H1 (cell line): ENCODE data around the gene AGR2. TPM values are rescaled to one million over a fixed set of nuclear protein-coding genes. Genes with fewer than 3 reads are reported as not detected.

Experiments used
- CTCF ChIA-PET: fragments of 300-600 bp; sonication (Branson Sonifier 250); formaldehyde crosslinking; loops from one replicate; lab custom pipeline; 2021; ENCODE audit not compliant: partially characterized antibody; lab: Charles Lee
- POLR2A ChIA-PET: fragments of 300-600 bp; sonication (Branson Sonifier 250); formaldehyde crosslinking; loops from one replicate; lab custom pipeline; 2021; ENCODE audit warnings: inconsistent platforms; ENCODE audit not compliant: partially characterized antibody; lab: Charles Lee
- DNase-seq, 2 experiments: peaks; one replicate each; pipeline versions ENCODE4 v3.0.0 to v3.0.0-alpha.2; 2010 to 2022; ENCODE audit warnings: low spot score in 2 of 2, low read depth in 1 of 2, mixed read lengths in 1 of 2
- FAIRE-seq: peaks from 2 replicates; lab custom pipeline; 2011; peaks lifted over from hg19 to GRCh38; lab: Jason Lieb, UNC
- H2AFZ ChIP-seq: 2 replicates; pipeline ENCODE4 v1.8.1; 2012; ENCODE audit warnings: low read length, inconsistent platforms
- H2AK5ac ChIP-seq: 2 replicates; pipeline ENCODE4 v1.6.1; 2013; ENCODE audit warnings: low read depth, low read length
- H2BK120ac ChIP-seq: replicated peaks from 2 replicates; pipeline ENCODE3; 2013; ENCODE audit warnings: low read depth, low read length, inconsistent platforms
- H2BK12ac ChIP-seq: 2 replicates; pipeline ENCODE4 v1.6.1; 2013; ENCODE audit warnings: low read depth, low read length
- H2BK15ac ChIP-seq: 2 replicates; pipeline ENCODE4 v1.6.1; 2013; ENCODE audit warnings: low read length
- H2BK20ac ChIP-seq: 2 replicates; pipeline ENCODE4 v1.6.1; 2013; ENCODE audit warnings: low read length
- H2BK5ac ChIP-seq: 2 replicates; pipeline ENCODE4 v1.6.1; 2013; ENCODE audit warnings: low read depth, low read length
- H3K14ac ChIP-seq: 2 replicates; pipeline ENCODE4 v1.6.1; 2013; ENCODE audit warnings: inconsistent platforms; ENCODE audit not compliant: insufficient read length
- H3K18ac ChIP-seq: 2 replicates; pipeline ENCODE4 v1.6.1; 2013; ENCODE audit warnings: low read length; ENCODE audit errors: extremely low read depth
- H3K23ac ChIP-seq: 2 replicates; pipeline ENCODE4 v1.6.1; 2013; ENCODE audit warnings: inconsistent platforms; ENCODE audit not compliant: insufficient read length
- H3K23me2 ChIP-seq: 2 replicates; pipeline ENCODE4 v1.6.1; 2013; ENCODE audit warnings: low read depth, low read length
- H3K27ac ChIP-seq: 2 replicates; pipeline ENCODE4 v1.6.1; 2011; ENCODE audit warnings: low read depth, low read length, inconsistent platforms
- H3K27me3 ChIP-seq, 4 experiments: replicated peaks in 1 of 4; 1 replicate in 1 of 4; 2 replicates in 3 of 4; pipeline versions ENCODE4 v1.6.1 to v1.8.1; 2011 to 2013; ENCODE audit warnings: low read length in 3 of 4, mild to moderate bottlenecking in 3 of 4, inconsistent platforms in 2 of 4, mixed read lengths in 2 of 4, moderate library complexity in 1 of 4; ENCODE audit not compliant: control insufficient read depth in 3 of 4, insufficient read depth in 3 of 4; ENCODE audit errors: extremely low read depth in 1 of 4
- H3K36me3 ChIP-seq, 4 experiments: 2 replicates each; pipeline versions ENCODE4 v1.6.1 to v1.8.1; 2011 to 2013; ENCODE audit warnings: mild to moderate bottlenecking in 4 of 4, low read length in 3 of 4, moderate library complexity in 2 of 4, control low read depth in 1 of 4, inconsistent platforms in 1 of 4; ENCODE audit not compliant: insufficient read depth in 4 of 4, control insufficient read depth in 2 of 4
- H3K4ac ChIP-seq: replicated peaks from 2 replicates; pipeline ENCODE3; 2013; ENCODE audit warnings: low read length, low read depth, mixed read lengths, inconsistent platforms; ENCODE audit not compliant: insufficient read length
- H3K4me1 ChIP-seq, 4 experiments: replicated peaks in 1 of 4; 1 replicate in 1 of 4; 2 replicates in 3 of 4; pipeline versions ENCODE4 v1.6.1 to v1.8.1; 2011 to 2013; ENCODE audit warnings: low read length in 3 of 4, inconsistent platforms in 2 of 4, mixed read lengths in 1 of 4; ENCODE audit not compliant: insufficient read depth in 4 of 4, control insufficient read depth in 3 of 4
- H3K4me2 ChIP-seq, 2 experiments: 2 replicates each; pipeline versions ENCODE4 v1.6.1 to v1.8.1; 2011 to 2013; ENCODE audit warnings: low read depth in 2 of 2, low read length in 2 of 2, control low read depth in 1 of 2, inconsistent platforms in 1 of 2, mild to moderate bottlenecking in 1 of 2; ENCODE audit not compliant: insufficient read depth in 1 of 2
- H3K4me3 ChIP-seq, 4 experiments: fragments of 200-600, 300-600 bp in 1 of 4; sonication (generic), shearing (Covaris generic), sonication (Bioruptor Twin) in 1 of 4; 2 replicates each; pipeline versions ENCODE4 v1.5.1 to v1.8.1; 2011 to 2016; ENCODE audit warnings: low read length in 4 of 4, low read depth in 3 of 4, control low read depth in 2 of 4, inconsistent platforms in 2 of 4, mild to moderate bottlenecking in 2 of 4, mixed read lengths in 1 of 4, moderate library complexity in 1 of 4; ENCODE audit not compliant: insufficient read depth in 2 of 4; ENCODE audit errors: extremely low read depth in 1 of 4
- H3K56ac ChIP-seq: replicated peaks from 2 replicates; pipeline ENCODE3; 2013; ENCODE audit warnings: low read depth, mild to moderate bottlenecking, mixed read lengths, low read length, inconsistent platforms; ENCODE audit not compliant: insufficient read length
- H3K79me1 ChIP-seq: 2 replicates; pipeline ENCODE4 v1.6.1; 2013; ENCODE audit warnings: low read depth, low read length, control low read depth
- H3K79me2 ChIP-seq, 2 experiments: 2 replicates each; pipeline versions ENCODE4 v1.6.1 to v1.8.1; 2012 to 2013; ENCODE audit warnings: low read length in 2 of 2, mild to moderate bottlenecking in 2 of 2, inconsistent platforms in 1 of 2; ENCODE audit not compliant: insufficient read depth in 2 of 2, control insufficient read depth in 1 of 2
- H3K9ac ChIP-seq, 4 experiments: replicated peaks in 1 of 4; 1 replicate in 1 of 4; 2 replicates in 3 of 4; pipeline versions ENCODE4 v1.6.1 to v1.8.1; 2011 to 2013; ENCODE audit warnings: low read depth in 3 of 4, low read length in 3 of 4, control low read depth in 2 of 4, mild to moderate bottlenecking in 2 of 4, moderate library complexity in 2 of 4, inconsistent platforms in 1 of 4; ENCODE audit errors: extremely low read depth in 1 of 4
- H3K9me3 ChIP-seq, 2 experiments: 2 replicates each; pipeline versions ENCODE4 v1.6.1 to v1.8.1; 2012 to 2013; ENCODE audit warnings: mild to moderate bottlenecking in 2 of 2, moderate library complexity in 2 of 2, control low read depth in 1 of 2, inconsistent platforms in 1 of 2, low read depth in 1 of 2, low read length in 1 of 2, mixed read lengths in 1 of 2; ENCODE audit not compliant: insufficient read depth in 2 of 2
- H4K20me1 ChIP-seq, 2 experiments: replicated peaks in 1 of 2; 2 replicates each; pipeline versions ENCODE3 to v1.8.1; 2011 to 2013; ENCODE audit warnings: inconsistent platforms in 2 of 2, low read length in 2 of 2, mild to moderate bottlenecking in 1 of 2; ENCODE audit not compliant: insufficient read depth in 2 of 2, control insufficient read depth in 1 of 2
- H4K5ac ChIP-seq: 2 replicates; pipeline ENCODE4 v1.6.1; 2013; ENCODE audit warnings: low read length, low read depth, mixed read lengths, inconsistent platforms; ENCODE audit not compliant: insufficient read length
- H4K8ac ChIP-seq: 2 replicates; pipeline ENCODE4 v1.8.0; 2013; ENCODE audit warnings: mild to moderate bottlenecking, moderate library complexity, low read length, inconsistent platforms; ENCODE audit not compliant: insufficient read depth; ENCODE audit errors: extremely low read depth
- H4K91ac ChIP-seq: replicated peaks from 2 replicates; pipeline ENCODE3; 2013; ENCODE audit warnings: low read length, mixed read lengths, inconsistent platforms; ENCODE audit not compliant: insufficient read length
- CBX5 ChIP-seq: fragments of 300-800, 300-1000 bp; sonication (generic); IDR thresholded peaks from 2 replicates; pipeline ENCODE4 v1.7.1; 2016; ENCODE audit warnings: antibody characterized with exemption, low read length, low read depth
- GTF2F1 ChIP-seq: IDR thresholded peaks from 2 replicates; pipeline ENCODE4 v1.6.1; 2012; ENCODE audit warnings: low read depth, low read length, improper control_type of control experiment, borderline replicate concordance
- RNF2 ChIP-seq: fragments of 200-900, 300-1000 bp; sonication (generic); IDR thresholded peaks from 2 replicates; pipeline ENCODE4 v1.7.1; 2016; ENCODE audit warnings: borderline replicate concordance, low read depth, mild to moderate bottlenecking, antibody characterized with exemption, low read length; ENCODE audit not compliant: poor library complexity, severe bottlenecking; ENCODE audit errors: missing control alignments
- WGBS, 2 experiments: shearing (Covaris generic) in 1 of 2; methylation state at CpG; one replicate each; pipeline versions ENCODE4 v1.1.6 to v1.1.7; 2013 to 2015; ENCODE audit warnings: low lambda C conversion rate in 2 of 2, mixed read lengths in 2 of 2, inconsistent platforms in 1 of 2, low coverage in 1 of 2, missing lambda C conversion rate in 1 of 2; ENCODE audit not compliant: insufficient replicate concordance in 2 of 2, insufficient coverage in 1 of 2, insufficient read length in 1 of 2; ENCODE audit errors: extremely low coverage in 1 of 2, missing lambda C conversion rate in 1 of 2; 5-methylcytosine and 5-hydroxymethylcytosine counted together
- polyA plus RNA-seq, 7 experiments: library from polyadenylated mRNA; depleted of rRNA in 3 of 7; stranded (reverse) in 5 of 7; unstranded in 2 of 7; fragments of >200 nt in 5 of 7; fragments of 200-250 nt in 2 of 7; gene quantifications; 1 replicate in 5 of 7; 2 replicates in 1 of 7; 4 replicates in 1 of 7; pipeline versions ENCODE4 v1.2.1 to v1.2.3, GENCODE V29; 2011 to 2013; ENCODE audit warnings: missing spikeins in 2 of 7, mixed read lengths in 2 of 7
- total RNA-seq: library from RNA; stranded (reverse); fragmentation: NEBNext Ultra II Directional; extraction: Animal tissue kit (Norgen Biotek cat#: 25700); gene quantifications from 2 replicates; pipeline ENCODE4 v1.2.1, GENCODE V29; 2021

The AGR2 gene
- total and polyA plus RNA-seq, 2 of the 8 experiments (the other 6 are each of a cell fraction or from before 2014, with no cell fraction given): not detected

DNA sequence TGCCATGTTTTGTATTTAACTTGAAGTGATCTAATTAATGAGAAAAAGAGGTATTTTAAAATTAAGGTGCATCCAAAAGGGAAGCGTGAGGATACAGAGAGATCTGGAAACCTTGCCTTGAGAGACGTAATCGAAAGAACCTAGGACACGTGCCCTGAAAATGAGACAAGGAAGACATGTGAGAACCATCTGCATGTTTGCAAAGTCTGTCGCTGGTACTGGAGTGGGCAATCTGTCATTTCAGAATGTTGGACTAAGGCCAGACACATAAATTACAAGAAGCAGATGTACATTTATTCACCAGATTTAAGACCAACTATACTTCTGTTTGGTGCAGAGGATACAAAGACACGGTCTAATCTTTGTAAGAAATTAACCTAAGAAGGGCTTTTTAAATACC lies 9.2 kb downstream of the AGR2 start:
- H3K23me2 ChIP-seq: no peaks in the 10 kb centered on the region
- TF ChIP-seq GTF2F1: no peak
- no peak for TF ChIP-seq CBX5
- no peak for TF ChIP-seq RNF2
- no peak overlapping the region for H3K9ac ChIP-seq
- H3K79me2 ChIP-seq: no peaks in the 10 kb centered on the region
- H2AK5ac ChIP-seq: no peak overlapping the region
- no peak overlapping the region for H2BK5ac ChIP-seq
- H3K14ac ChIP-seq: no peak overlapping the region
- no peaks in the 10 kb centered on the region for H3K27me3 ChIP-seq
- no peak overlapping the region for H3K56ac ChIP-seq
- H4K20me1 ChIP-seq: no peaks in the 10 kb centered on the region
- no peak overlapping the region for H3K4me3 ChIP-seq
- H4K91ac ChIP-seq: no peak overlapping the region
- no peak overlapping the region for H3K18ac ChIP-seq
- H3K9me3 ChIP-seq: no peaks in the 10 kb centered on the region
- no peak overlapping the region for H3K4me2 ChIP-seq
- H2BK15ac ChIP-seq: no peak overlapping the region
- no peak overlapping the region for H2AFZ ChIP-seq
- H3K27ac ChIP-seq: no peak overlapping the region
- no peak overlapping the region for H2BK12ac ChIP-seq
- DNase-seq (no peak), FAIRE-seq (no peak)
- no peaks in the 10 kb centered on the region for H3K79me1 ChIP-seq
- no peak overlapping the region for H4K5ac ChIP-seq
- H4K8ac ChIP-seq: no peak overlapping the region
- 81% methylated on average over 6 of the region's 6 CpGs; no CpG with 5 or more reads in 1 of the 2 experiments for WGBS, 2 experiments
- ChIA-PET CTCF (no interaction called here), POLR2A (no interaction called here)
- no peak overlapping the region for H2BK120ac ChIP-seq
- no peak overlapping the region for H3K23ac ChIP-seq
- no peak overlapping the region for H2BK20ac ChIP-seq
- H3K4ac ChIP-seq: no peak overlapping the region
- H3K36me3 ChIP-seq: no peaks in the 10 kb centered on the region
- no peaks in the 10 kb centered on the region for H3K4me1 ChIP-seq
